ENCODE data around the gene ABCA10.
"Not testable (repeated sequence)": the region's sequence is repeated elsewhere in the genome, so short reads cannot be mapped to it uniquely, and the experiment has no call there.

Gene ABCA10

GRCh38 chr17:69228576-69228975 is at the start of gene ABCA10:
Gene ABCA10 (minus strand): TSS chr17:69228824. CDS start chr17:69225358, 3,466 bp downstream.
- DNase-seq (ENCODE audit: low read depth in 2 of 2): no peak

GRCh38 chr17:69276279-69276678 is 47.7 kb upstream of the ABCA10 start:
- DNase-seq (ENCODE audit: low read depth in 2 of 2): not testable (repeated sequence)

- no peak for DNase-seq (ENCODE audit: low read depth in 2 of 2)
These were observed 47.1 kb upstream of the ABCA10 start for GRCh38 chr17:69275751-69276150.

- DNase-seq (ENCODE audit: low read depth in 2 of 2): no peak
These were observed 42.4 kb upstream of the ABCA10 start for GRCh38 chr17:69271023-69271422.

GRCh38 chr17:69269131-69269998 is 40.7 kb upstream of the ABCA10 start:
- DNase-seq (ENCODE audit: low read depth in 2 of 2): no peak

- no peak for DNase-seq (ENCODE audit: low read depth in 2 of 2)
These were observed 40.0 kb upstream of the ABCA10 start for GRCh38 chr17:69268543-69269014.

GRCh38 chr17:69267219-69267618 is 38.6 kb upstream of the ABCA10 start:
- DNase-seq (ENCODE audit: low read depth in 2 of 2): no peak

- DNase-seq (ENCODE audit: low read depth in 2 of 2): no peak
These were observed 37.2 kb upstream of the ABCA10 start for GRCh38 chr17:69265873-69266272.

- DNase-seq (ENCODE audit: low read depth in 2 of 2): no peak
These were observed 25.6 kb upstream of the ABCA10 start for GRCh38 chr17:69254187-69254586.

- DNase-seq (ENCODE audit: low read depth in 2 of 2): no peak
These were observed 22.0 kb upstream of the ABCA10 start for GRCh38 chr17:69250641-69251040.

GRCh38 chr17:69246726-69247375 is 18.2 kb upstream of the ABCA10 start:
- no peak for DNase-seq (ENCODE audit: low read depth in 2 of 2)

GRCh38 chr17:69246202-69246601 is 17.6 kb upstream of the ABCA10 start:
- DNase-seq (ENCODE audit: low read depth in 2 of 2): no peak

GRCh38 chr17:69245617-69246016 is 17.0 kb upstream of the ABCA10 start:
- no peak for DNase-seq (ENCODE audit: low read depth in 2 of 2)

- DNase-seq (ENCODE audit: low read depth in 2 of 2): no peak
These were observed 11.3 kb upstream of the ABCA10 start for GRCh38 chr17:69239611-69240600.

GRCh38 chr17:69236946-69237345 is 8.3 kb upstream of the ABCA10 start:
- no peak for DNase-seq (ENCODE audit: low read depth in 2 of 2)

- no peak for DNase-seq (ENCODE audit: low read depth in 2 of 2)
These were observed 7.8 kb upstream of the ABCA10 start for GRCh38 chr17:69236464-69236863.

- peak in 1 of 2 donors; percentile 23 for DNase-seq (ENCODE audit: low read depth in 2 of 2)
These were observed 6.9 kb upstream of the ABCA10 start for GRCh38 chr17:69235338-69236058.

GRCh38 chr17:69232650-69233049 is 4.0 kb upstream of the ABCA10 start:
- no peak for DNase-seq (ENCODE audit: low read depth in 2 of 2)

- DNase-seq (ENCODE audit: low read depth in 2 of 2): no peak
These were observed 2.9 kb upstream of the ABCA10 start for GRCh38 chr17:69231521-69231920.

GRCh38 chr17:69230939-69231338 is 2.3 kb upstream of the ABCA10 start:
- no peak for DNase-seq (ENCODE audit: low read depth in 2 of 2)

GRCh38 chr17:69228018-69228417 is 606 bp downstream of the ABCA10 start:
- no peak for DNase-seq (ENCODE audit: low read depth in 2 of 2)

All from stimulated activated CD8-positive, alpha-beta memory T cell treated with anti-CD3 and anti-CD28 coated beads, Interleukin-2, amount 100 ng/mL, for 1 hour (primary cell).